CD4-positive, alpha-beta T cell treated with Interleukin-15 for 1 hour (primary cell): ENCODE results near the gene POLR1D.

Experiments
- DNase-seq: peaks from one replicate; pipeline ENCODE4 v3.0.0-alpha.2; 2020

Gene POLR1D, protein sequence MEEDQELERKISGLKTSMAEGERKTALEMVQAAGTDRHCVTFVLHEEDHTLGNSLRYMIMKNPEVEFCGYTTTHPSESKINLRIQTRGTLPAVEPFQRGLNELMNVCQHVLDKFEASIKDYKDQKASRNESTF

DNA sequence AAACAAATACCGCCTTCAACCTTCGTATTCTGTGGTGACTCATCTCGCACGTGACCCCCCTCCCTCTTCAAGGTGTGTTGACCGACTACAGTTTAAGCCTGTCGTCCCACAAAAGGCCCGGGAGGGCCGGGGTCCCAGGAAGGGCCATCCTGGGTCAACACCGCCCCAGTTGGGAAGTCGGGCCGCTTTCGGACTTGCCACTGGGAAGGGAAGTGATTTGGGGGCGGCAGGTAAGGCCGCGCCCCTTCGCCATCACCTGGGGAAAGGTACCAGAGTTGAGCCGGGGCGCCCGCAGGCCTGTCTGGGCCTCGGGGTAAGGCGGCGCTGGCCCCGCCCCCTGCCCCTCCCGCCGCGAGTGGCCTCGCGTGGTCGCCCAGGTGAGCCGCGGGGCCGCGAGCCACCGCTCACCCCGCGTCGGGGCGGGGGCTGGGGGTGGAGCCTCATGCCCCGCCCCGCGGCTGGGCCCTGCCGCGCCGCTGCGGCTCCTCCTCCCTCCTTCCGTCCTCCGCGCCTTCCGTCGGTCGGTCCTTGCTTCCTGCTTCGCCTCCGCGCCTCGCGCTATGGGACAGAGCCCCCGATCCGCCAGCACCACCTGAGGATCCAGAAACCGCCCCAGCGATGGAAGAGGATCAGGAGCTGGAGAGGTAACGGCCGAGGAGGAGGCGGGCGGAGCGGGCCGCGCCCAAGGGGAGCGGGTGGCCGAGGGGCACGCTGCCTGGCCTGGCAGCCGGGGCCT lies at the start of gene POLR1D:
POLR1D (plus strand) TSS at position 527 of the 736 bp plus-strand sequence; CDS start at position 619, 92 bp downstream.
- peak; percentile 87 for DNase-seq

DNA sequence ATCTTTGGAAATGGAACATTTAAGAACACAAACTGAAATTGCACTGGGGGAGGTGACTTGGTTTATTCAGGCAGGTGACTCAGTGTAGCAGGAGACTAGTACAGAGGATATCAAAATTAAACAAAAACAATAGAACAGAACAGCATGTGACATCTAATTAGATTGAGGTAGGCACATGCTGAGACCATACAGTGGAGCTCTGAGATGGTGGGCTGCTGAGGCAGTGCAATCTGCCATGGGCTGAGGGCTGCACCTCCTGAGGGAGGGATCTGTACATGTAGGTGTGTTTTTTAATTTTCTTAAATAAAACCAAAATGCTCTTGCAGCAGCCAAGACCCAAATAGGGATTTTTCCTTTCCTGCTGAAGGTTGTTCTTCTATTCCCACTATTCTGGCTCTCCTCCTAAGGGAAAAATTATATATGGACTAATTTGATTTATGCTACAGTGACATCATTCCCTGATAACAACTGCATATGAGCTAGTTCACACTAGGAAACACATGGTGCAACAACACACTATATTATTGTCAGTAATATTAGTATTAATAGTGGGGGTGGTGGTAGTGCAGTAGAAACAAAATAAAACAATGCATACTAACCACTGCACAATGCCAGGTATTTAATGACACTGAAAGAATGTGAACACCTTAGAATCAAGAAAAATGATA lies 49.3 kb upstream of the POLR1D start:
- DNase-seq = no peak

DNA sequence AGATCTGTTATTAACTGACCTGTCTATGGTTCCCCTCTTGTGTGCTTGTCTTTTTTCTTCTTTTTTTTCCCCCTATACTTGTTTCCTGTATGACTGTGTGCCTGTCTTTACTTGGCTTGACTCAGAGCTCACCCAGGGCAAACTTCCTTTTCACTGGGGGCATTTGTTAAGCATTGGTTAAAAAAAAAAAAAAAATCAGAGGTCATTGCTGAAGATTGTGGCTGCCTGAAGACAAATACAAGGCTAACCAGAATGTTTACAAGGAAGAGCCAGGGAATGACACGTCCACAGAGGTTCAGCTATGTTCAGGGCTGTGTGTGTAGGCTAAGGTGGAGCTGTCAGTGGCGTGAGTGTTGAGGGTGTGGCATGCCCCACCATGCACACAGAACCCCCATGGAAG lies 48.4 kb upstream of the POLR1D start:
- DNase-seq = no peak

DNA sequence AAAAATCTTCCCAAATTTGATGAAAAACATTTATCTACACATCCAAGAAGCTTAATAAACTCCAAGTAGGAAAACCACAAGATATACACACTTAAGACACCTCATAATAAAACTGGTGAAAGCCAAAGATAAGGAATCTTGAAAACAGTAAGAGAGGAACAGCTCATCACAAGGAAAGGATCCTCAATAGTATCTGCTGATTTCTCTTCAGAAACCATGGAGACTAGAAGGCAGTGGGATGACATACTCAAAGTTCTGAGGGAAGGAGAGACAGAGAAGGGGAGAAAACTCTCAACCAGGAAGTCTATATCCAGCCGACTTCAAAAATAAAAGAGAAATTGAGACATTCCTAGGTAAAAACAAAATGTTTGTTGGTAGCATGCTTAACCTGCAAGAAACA lies 47.0 kb upstream of the POLR1D start:
- no peak for DNase-seq

DNA sequence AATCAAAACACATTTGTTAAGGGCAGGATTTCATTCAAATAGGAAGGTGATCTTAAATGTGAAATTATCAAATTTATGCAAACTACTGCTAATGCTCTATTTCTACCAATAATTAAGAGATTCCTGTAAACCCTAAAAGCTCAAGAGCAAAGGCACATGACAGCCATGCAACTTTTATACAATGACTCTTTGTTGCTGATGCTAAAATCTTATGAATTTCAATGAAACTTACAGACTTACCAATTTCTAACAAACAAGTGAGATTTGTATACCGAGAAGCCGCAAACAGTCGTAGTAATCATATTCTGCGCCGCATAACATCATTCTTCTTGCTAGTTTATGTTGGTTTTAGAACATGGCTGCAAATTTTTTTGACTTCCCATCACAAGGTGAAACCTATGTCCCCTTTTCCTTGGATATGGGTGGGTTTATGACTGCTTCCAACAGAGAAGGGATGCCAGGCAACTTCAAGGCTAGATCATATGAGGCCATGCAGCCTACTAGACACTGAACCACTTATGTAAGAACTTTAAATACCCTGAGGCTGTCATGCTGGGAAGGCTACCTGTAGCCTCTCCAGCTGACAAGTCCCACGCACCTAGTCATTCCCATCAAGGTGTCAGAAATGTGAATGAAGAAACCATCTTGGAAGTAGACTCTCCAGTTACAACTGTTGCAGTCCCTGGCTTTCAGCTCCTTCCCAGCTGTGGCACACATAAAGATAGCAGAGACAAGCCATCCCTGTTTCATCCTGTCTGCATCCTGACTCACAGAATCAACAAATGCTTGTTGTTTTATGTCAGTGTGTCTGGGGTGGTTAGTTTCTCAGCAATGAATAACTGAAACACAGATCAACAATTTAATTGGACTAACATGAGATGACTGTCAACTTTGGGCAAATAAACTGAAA lies 43.3 kb upstream of the POLR1D start:
- DNase-seq = no peak

DNA sequence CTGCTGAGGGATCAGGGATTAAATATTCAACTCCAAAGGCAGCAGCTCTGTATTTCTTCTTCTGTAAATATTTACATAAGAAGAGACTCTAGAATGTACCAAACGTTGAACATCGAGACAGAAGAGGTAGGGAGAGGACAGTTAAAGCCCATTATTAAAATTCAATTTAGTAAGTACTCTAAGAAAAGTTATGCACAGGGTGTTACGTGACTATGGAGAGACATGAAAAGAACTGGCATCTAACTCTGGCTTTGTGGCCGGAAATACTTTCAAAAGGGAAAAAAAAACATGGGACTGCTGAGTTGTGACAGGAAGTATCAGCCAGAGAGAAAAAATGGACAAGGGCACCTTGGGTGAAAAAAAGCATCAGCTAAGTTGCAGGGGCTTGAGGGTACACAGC lies 38.0 kb upstream of the POLR1D start:
- no peak for DNase-seq

DNA sequence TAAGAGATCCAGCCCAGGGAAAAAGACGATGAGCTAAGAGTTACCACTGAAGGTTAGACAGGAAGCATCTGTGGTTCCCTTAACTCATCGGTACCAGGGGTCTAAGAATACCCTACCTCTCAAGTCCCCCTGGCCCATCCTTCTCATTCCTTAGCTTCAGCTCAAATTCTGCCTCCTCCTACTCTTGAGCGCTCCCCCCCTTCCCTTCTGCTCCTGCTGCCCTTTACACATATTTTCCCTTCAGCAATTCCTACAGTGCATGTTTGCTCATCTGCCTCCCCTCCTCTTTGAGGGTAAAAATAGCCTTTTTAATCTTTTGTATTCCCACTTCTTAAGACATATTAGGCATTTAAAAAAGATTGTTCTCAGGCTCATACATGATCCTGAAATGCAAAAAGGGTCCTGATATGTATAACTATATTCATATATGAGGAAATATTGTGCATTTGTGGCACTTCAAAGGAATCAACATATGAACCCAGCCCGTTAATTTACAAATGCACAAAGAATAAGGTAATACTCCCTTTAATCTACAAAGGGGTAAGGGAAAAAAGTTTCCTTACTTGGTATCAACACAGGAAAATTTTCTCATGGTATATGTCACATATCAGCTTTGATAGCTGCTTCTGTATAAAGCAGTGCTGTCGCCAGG lies 34.5 kb upstream of the POLR1D start:
- no peak for DNase-seq

DNA sequence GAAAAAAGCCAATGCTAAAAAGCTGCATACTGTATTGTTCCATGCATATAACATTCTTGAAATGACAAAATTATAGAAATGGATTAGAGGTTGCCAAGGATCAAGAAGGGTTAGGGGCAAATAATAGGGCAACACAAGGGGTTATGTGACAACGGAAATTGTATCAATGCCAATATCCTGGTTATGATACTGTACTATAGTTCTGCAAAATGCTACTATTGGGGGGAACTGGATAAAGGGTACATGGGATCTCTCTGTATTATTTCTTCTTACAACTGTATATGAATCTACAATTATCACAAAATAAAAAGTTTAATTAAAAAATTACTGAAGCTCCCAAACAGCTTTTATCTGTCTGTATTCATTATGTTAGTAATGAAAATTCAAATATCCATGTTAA lies 33.3 kb upstream of the POLR1D start:
- DNase-seq = no peak

DNA sequence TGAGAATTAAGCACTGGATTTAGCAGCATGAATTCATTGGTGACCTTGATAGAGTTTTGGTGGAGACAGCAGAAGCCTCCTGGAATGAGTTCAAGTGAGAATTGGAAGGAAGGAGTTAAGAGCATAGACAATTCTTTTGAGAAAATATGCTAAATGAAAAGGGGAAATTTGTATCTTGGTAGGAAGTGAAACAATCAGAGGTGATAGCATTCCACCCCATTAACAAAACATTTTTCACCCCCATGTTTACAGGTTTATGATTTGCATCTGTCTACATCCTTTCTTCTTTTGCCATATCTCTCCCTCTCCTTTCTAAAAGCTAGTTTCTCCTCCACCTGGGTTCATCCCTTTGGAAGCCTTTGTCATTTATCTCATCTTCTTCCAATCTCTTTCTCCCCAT lies 28.8 kb upstream of the POLR1D start:
- DNase-seq = no peak

DNA sequence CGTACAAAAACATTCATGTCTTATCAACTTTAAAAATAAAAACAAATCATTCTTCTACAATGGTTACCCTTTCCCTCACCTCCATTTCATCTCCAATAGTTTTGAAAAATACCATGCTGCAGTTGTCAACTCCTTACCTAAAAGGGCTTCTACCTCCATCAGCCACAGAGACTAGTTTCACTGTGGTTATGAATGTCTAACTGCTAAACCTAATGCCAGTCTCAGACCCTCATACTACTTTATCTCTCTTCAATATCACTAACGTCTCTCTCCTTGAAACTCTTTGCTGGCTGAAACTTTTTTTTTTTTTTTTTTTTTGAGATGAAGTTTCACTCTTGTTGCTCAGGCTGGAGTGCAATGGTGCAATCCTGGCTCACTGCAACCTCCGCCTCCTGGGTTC lies 28.4 kb upstream of the POLR1D start:
- DNase-seq = no peak

DNA sequence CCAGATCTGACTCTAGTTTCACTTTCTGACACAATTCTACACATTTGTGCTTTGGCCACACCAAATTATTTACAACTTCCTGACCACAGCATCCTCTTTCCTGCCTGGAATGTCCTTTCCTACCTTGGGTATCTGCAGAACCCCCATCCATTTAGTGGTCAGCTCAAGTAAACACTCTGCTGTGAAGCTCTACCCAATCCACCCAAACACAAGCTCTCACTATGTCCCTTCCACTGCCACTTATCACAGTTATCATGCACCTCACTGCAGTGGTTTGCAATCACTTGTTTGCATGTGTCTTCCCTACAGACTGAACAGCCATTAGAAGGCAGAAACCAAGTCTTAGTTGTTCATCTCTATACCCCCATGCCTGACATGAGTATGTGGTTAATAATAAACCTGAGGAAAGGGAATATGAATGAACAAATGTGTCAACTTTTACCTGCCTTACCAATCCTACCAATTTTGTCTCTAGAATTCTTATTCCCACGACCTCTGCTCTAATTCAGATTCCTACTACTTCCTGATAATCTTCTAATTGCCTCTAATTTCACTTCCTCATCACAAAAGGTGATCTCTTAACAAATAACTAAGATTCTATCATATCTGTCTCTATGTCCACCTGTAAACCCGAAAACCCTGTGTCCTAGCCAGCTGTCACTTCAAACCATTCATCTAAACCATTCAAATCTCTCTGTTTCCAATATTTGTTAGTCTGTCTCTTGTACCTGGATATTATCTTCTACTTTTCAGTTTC lies 26.5 kb upstream of the POLR1D start:
- DNase-seq = no peak

DNA sequence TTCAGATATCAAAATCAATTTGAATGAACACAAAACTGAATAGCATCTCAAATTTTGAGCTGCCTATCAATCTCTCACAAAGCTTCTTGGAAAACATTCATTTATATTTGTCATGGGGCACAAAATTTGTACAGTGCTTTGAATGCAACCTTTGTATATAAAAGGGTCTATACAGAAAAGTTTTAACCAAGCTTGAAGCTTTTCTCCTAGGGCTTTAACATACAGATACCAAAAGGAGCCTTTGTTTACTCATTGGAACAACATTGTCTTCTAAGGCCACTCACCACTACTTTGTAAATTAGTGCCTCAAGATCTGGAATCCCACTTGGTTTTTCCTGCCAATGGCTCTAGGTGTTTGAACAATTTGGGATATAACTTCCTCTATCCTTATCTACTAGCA lies 22.6 kb upstream of the POLR1D start:
- no peak for DNase-seq

DNA sequence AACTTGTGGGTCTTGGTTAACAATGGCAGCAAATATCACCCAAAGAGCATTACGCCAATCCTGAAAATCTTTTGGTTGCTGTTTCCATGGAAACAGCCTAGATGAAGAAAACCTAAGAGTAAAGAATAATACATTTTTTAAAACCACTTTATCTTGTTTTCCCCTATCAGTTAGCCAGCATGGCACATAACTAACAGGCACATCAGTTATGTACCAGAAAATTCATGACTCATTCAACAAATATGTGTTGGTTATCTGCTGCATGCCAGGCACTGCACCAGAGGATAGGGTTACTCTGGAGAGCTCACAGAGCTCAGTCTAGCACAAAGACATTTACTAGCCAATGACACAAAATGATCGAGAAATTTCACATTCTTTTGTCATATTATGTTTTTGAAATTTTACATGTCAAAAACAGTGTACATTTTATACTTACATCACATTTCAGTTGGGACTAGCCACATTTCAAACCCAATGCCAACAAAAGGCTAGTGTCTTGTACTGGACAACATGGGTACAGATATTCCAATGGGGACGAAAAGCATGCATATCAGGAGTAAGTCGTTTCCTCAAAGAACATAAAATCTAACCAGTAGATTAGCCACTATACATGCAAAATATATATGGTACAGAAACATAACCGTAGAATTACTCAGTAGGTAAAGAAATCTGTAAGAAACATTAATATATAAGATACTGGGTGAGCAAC lies 21.7 kb upstream of the POLR1D start:
- no peak for DNase-seq

DNA sequence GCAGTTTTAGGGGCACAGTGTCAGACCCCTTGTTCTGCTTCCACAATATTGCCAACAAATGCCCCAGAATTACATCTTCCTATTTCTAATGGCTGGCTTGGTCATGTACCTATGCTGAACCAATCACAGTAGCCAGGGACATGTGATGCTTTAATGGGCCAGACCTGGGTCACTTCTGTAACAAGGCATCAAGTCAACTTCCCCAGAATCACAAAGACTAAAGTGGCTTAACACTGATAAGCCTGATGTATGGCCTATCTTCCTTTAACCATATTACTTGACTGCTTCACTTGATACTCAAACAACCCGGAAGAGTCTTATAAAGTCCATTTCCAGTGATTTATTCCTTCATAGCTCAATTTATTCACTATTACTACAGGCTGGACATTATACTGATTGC lies 21.0 kb upstream of the POLR1D start:
- no peak for DNase-seq

DNA sequence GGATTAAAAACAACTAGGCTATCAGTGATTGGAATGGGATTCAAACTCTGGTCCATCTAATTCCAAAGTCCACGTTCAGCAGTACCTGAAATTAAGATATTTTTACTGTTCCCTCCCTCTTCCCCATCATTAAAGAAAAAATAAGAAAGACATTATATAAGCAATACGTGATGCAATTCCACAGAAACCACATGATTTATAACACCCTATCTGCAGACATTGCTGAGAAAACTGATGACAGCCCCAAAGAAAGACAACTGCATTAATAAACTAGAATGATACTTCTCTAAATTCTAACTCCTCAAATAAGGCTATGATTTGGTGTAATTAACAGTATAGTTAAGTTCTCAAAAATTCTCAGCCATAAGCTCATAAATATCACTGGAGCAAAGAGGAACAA lies 20.5 kb upstream of the POLR1D start:
- DNase-seq = no peak

DNA sequence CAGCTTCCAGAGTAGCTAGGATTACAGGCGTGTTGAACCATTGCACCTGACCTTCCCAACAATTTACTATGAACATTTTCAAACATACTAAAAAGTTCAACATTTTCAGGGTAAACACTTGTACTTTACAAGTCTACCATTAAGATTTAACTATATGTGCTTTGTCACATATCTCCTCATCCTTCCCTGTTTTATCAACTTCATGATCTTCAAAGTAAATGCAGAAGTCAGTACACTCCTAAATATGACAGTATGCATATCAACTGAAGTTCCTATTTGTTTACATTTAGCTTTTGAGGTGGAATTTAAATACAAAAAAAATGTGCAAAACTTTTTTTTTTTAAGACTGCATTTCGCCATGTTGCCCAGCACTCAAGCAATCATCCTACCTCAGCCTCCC lies 19.9 kb upstream of the POLR1D start:
- DNase-seq = no peak

DNA sequence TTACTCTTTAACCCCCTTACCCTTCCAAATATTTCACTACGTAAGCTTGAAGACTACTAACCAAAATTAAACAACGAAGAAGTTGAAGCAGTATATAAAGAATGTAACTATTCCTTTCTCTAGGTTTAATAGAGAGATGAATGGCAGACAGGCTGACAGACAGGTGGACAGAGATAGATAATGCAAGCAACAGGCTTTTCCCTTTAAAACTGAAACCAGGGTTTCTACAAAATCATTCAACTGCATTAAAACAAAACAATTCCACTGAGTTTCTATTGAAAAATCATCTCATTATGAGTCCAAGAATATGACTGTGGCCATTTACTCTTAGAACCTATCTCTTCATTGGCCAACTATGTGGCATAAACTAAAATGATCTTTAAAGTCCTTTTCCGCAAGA lies 16.6 kb upstream of the POLR1D start:
- no peak for DNase-seq

DNA sequence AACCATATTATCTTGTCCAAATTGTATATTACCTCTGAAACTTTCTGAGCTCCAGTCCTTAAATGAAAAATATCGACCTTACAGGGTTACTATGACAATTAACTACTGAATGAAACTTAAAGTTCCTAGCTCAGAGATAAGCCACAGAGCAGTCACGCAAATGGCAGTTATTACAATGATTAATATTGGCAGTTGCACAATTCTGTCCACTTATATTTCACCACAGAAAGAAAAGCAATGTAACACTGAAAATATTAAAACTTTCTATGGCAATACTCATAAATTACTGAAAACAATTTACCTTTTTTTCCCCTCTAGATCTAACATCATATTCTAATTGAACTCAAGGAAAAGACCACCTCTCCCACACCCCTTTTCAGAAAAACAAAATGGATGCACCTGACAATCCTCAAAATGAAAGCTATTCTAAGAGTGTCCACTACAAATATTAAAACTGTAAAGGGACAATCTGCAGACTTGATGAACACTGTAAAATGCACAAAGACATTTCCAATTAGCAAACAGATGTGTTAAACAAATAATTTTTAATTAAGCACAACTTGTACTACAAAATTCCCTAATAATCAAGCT lies 16.0 kb upstream of the POLR1D start:
- DNase-seq = no peak

DNA sequence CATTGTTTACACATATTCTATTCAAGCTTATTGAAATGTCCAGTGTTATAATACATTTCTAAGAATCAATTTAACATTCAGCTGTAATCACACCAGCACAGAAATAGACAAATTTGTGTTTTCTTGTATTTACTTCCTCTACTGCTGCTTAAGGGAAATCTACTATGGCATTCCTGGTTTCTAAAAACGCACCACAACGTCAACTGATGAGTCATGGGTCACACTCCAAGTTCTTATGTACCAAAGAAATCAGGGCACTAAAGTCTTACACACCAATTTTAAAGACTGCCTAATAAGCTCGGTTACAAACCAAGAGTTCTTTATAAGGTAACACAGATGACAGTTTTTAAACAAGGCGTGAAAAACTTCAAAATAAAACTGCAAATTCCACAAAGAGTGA lies 14.6 kb upstream of the POLR1D start:
- no peak for DNase-seq

DNA sequence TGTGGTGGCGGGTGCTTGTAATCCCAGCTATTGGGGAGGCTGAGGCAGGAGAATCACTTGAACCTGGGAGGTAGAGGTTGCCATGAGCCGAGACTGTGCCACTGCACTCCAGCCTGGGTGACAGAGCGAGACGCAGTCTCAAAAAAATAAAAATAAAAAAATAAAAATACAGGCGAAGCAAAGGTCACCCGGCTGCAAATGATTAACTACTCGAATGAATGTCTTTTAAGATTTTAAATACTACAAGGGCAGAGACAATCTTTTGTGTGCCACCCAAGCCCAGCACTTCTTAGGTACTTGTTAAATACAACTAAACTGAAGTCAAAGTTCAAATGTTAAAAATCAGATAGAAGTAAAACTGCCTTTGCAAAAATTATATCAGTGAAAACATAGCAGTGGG lies 8.1 kb upstream of the POLR1D start:
- DNase-seq = no peak

DNA sequence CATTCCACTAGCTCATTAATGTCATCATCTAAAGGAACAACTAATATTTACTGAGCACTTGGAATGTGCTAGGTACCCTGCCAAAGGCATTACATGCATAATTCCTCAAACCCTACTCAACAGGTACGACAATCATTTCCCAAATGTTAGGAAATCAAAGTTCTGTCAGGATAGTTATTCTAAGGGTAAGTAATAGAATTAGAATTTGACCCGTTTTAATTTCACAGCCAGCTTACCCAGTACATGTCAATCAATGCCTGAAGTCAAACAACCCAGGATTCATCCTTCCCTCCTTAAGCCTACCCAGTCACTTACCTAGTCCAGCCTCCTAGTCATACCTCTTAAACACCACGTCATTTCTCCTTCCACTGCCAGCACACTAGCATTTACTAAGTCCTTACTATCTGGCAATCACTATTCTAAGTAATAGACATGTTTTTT lies 3.8 kb upstream of the POLR1D start:
- no peak for DNase-seq
